Measurements from ENCODE around the gene PTER. TPM values are rescaled to one million over a fixed set of nuclear protein-coding genes. Genes with fewer than 3 reads are reported as not detected.

PTER gene
- 10 to 100 TPM; 18.4 to 30.3 (median 22.6) TPM for total RNA-seq

DNA sequence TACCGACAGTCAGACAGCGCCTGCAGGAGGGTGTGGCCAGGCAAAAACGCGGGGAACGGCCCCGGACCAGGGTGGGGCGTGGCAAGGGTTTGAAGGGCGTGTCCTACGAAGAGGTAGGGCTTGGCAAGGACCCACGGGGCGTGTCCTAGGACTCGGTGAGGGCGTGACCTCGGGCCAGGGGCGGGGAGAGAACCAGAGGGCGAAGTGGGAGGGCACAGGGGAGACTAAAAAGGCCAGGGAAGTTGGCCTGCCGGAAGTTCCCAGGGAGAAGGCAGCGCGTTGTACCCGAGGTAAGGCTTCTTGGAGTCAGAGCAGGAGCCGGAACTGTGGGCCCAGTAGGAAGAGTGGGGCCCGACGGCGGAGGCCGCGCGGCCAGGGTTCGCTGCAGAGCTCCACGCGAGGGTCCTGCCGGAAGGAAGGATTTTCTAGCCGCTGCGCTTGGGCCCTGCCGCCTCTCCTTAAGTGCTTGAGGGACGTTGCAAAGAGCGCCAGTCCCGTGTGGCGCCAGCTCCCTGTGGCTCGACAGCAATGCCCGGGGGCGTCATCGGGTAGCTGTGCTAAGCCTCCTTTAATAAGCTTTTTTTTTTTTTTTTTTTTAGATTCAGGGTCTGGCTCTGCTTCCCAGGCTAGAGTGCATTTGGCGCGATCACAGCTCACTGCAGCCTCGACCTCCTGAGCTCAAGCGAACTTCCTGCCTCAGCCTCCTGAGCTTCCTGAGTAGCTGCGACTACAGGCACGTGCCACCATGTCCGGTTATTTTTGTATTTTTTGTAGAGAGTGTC, at the start of gene PTER:
Gene PTER, plus strand, starts transcription at position 253 of the 782 bp plus-strand sequence. CDS start 47,375 bp downstream, outside the sequence.
- peak; percentile 95 to 98 for DNase-seq (ENCODE audit: low spot score in 2 of 2)
- no peaks in the 10 kb centered on the region for H3K27me3 ChIP-seq
- intact Hi-C loops (cut with DNase I; ENCODE audit: low total_unique reads): no loop called here
- no peaks in the 10 kb centered on the region for H3K9me3 ChIP-seq
- H3K27ac ChIP-seq: peak within 1 kb of the TSS; percentile 88 to 89
- TF ChIP-seq POLR2A (IDR thresholded peaks at IDR 0.05): peak; percentile 73
- TF ChIP-seq, protein P1, sequence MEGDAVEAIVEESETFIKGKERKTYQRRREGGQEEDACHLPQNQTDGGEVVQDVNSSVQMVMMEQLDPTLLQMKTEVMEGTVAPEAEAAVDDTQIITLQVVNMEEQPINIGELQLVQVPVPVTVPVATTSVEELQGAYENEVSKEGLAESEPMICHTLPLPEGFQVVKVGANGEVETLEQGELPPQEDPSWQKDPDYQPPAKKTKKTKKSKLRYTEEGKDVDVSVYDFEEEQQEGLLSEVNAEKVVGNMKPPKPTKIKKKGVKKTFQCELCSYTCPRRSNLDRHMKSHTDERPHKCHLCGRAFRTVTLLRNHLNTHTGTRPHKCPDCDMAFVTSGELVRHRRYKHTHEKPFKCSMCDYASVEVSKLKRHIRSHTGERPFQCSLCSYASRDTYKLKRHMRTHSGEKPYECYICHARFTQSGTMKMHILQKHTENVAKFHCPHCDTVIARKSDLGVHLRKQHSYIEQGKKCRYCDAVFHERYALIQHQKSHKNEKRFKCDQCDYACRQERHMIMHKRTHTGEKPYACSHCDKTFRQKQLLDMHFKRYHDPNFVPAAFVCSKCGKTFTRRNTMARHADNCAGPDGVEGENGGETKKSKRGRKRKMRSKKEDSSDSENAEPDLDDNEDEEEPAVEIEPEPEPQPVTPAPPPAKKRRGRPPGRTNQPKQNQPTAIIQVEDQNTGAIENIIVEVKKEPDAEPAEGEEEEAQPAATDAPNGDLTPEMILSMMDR (IDR thresholded peaks at IDR 0.05): no peak
- peak; percentile 74 to 83 (median 78) for TF ChIP-seq POLR2AphosphoS5 (IDR thresholded peaks at IDR 0.05)
- H3K4me3 ChIP-seq: peak within 1 kb of the TSS; percentile 51 to 72 (median 66)
- no peaks in the 10 kb centered on the region for H3K36me3 ChIP-seq
- H3K4me1 ChIP-seq: peaks cover 0 to 12% of the 10 kb centered on the region in 2 donors

- no peak for DNase-seq (ENCODE audit: low spot score in 2 of 2)
- H3K27ac ChIP-seq: no peak overlapping the region
- intact Hi-C loops (cut with DNase I; ENCODE audit: low total_unique reads): no loop called here
- no peak overlapping the region for H3K4me3 ChIP-seq
- no peaks in the 10 kb centered on the region for H3K9me3 ChIP-seq
- no peaks in the 10 kb centered on the region for H3K4me1 ChIP-seq
- no peaks in the 10 kb centered on the region for H3K27me3 ChIP-seq
- TF ChIP-seq POLR2A (IDR thresholded peaks at IDR 0.05) (no peak), POLR2AphosphoS5 (IDR thresholded peaks at IDR 0.05) (no peak)
- TF ChIP-seq, protein P1 (IDR thresholded peaks at IDR 0.05): no peak
- no peaks in the 10 kb centered on the region for H3K36me3 ChIP-seq
Measured at GRCh38 chr10:16392531-16393069, 44.2 kb upstream of the PTER start.

DNA sequence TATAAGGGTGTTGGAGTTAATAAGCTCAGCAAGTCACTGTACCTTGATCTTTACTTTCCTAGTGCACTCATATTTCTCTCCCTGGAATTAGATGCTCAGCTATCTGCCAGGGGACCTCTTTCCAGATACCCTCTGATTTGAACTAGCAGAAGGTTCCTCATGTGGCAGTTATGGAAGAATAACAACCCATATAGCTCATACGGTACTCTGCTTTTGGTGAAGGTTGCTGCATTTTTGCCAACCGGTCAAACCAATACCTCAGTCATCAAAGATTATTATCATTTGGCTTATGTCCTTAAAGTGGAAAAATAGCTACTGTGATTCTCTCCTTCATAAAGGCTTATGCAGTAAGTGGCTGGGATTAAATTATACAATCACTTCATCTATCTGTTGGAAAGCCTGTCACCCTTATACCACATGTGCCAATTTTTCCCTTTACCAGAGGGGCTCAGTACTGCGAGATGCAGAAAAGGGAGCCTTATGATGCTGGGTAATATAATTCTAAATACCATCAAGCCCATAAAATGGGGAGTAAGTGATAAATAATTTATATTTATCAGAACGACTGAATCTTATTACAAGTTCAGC, 43.4 kb upstream of the PTER start:
- TF ChIP-seq, protein P1 (IDR thresholded peaks at IDR 0.05): no peak
- TF ChIP-seq POLR2A (IDR thresholded peaks at IDR 0.05) (no peak), POLR2AphosphoS5 (IDR thresholded peaks at IDR 0.05) (no peak)
- intact Hi-C loops (cut with DNase I; ENCODE audit: low total_unique reads): no loop called here
- no peak for DNase-seq (ENCODE audit: low spot score in 2 of 2)

DNA sequence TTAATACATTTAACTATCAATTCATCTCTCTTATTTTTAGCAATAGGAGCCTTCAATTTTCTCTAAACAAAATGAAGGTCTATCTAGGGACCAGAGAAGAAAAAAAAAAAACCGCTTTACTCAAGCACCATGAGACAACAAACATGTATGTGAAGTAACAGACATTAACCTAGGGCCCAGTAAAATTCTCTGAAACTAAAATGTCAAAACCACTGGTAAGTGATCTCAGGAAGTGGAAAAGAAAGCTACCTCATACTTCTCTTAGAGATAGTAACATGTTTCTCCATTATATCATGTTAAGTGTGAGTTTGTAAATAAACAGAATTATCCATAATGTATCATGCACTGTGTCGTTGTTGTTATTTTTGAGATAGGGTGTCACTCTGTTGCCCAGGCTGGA, 35.4 kb upstream of the PTER start:
- no peak for TF ChIP-seq POLR2AphosphoS5 (IDR thresholded peaks at IDR 0.05)
- Histone ChIP-seq H3K27ac (no peak overlapping the region), H3K27me3 (no peaks in the 10 kb centered on the region), H3K4me3 (no peak overlapping the region), H3K4me1 (no peaks in the 10 kb centered on the region), H3K36me3 (no peaks in the 10 kb centered on the region), H3K9me3 (no peaks in the 10 kb centered on the region)
- no peak for DNase-seq (ENCODE audit: low spot score in 2 of 2)
- intact Hi-C loops (cut with DNase I; ENCODE audit: low total_unique reads): no loop called here

More for the DNA sequence above, 43.4 kb upstream of the PTER start:
- no peaks in the 10 kb centered on the region for H3K4me1 ChIP-seq
- H3K36me3 ChIP-seq: no peaks in the 10 kb centered on the region
- no peaks in the 10 kb centered on the region for H3K27me3 ChIP-seq
- H3K9me3 ChIP-seq: no peaks in the 10 kb centered on the region
- no peak overlapping the region for H3K4me3 ChIP-seq
- no peak overlapping the region for H3K27ac ChIP-seq

DNA sequence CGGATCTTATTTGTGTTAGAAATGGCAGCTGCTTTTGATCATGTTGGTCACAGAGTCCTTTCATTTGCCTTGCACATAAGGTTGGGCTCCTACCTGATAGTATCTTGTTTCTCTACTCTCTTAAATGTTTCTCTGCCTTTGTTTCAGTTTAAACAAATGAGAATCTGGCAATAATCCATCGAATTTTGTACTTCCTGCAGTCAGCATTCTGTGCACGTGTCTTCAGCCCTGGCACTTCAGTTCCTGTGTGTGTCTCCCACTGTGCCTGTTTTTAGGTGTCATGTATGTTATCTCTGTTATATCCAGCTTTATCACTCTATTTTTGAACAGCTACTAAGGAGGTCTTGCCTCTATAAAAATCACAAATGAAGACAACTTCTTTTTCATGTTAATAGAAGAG, 28.4 kb upstream of the PTER start:
- H3K4me1 ChIP-seq: no peaks in the 10 kb centered on the region
- H3K9me3 ChIP-seq: no peaks in the 10 kb centered on the region
- no peak for TF ChIP-seq POLR2AphosphoS5 (IDR thresholded peaks at IDR 0.05)
- TF ChIP-seq, protein P1 (IDR thresholded peaks at IDR 0.05): no peak
- TF ChIP-seq POLR2A (IDR thresholded peaks at IDR 0.05): no peak
- no peak overlapping the region for H3K27ac ChIP-seq
- no peak for DNase-seq (ENCODE audit: low spot score in 2 of 2)
- H3K36me3 ChIP-seq: no peaks in the 10 kb centered on the region
- intact Hi-C loops (cut with DNase I; ENCODE audit: low total_unique reads): no loop called here
- H3K4me3 ChIP-seq: no peak overlapping the region
- H3K27me3 ChIP-seq: no peaks in the 10 kb centered on the region
